OCI-LY1 (cell line): ENCODE data around the gene ZNF181.

Source experiments
- CTCF ChIP-seq: fragments of 200-600 bp; sonication (generic), shearing (Covaris generic); IDR thresholded peaks from 2 replicates; pipeline ENCODE4 v1.5.1; 2017; ENCODE audit warnings: mild to moderate bottlenecking, antibody characterized with exemption, low read length, moderate library complexity, mixed read lengths
- EZH2 ChIP-seq: fragments of 200-600 bp; sonication (generic), shearing (Covaris generic); IDR thresholded peaks from 2 replicates; pipeline ENCODE4 v1.8.0; 2017; ENCODE audit warnings: borderline replicate concordance, mixed run types, mild to moderate bottlenecking, antibody characterized with exemption, low read length, moderate library complexity, mixed read lengths

- TF ChIP-seq EZH2 (no peak), CTCF (no peak)
Observed at GRCh38 chr19:34686455-34686854, 47.6 kb upstream of the ZNF181 start.
